Stimulated activated CD4-positive, alpha-beta T cell treated with anti-CD3 and anti-CD28 coated beads, Interleukin-15, amount 100 ng/mL, for 24 hours (primary cell): Measurements from ENCODE around the gene ELN.

Experiments
- DNase-seq: peaks from one replicate; pipeline ENCODE4 v3.0.0-alpha.2; 2020

ELN gene

DNA sequence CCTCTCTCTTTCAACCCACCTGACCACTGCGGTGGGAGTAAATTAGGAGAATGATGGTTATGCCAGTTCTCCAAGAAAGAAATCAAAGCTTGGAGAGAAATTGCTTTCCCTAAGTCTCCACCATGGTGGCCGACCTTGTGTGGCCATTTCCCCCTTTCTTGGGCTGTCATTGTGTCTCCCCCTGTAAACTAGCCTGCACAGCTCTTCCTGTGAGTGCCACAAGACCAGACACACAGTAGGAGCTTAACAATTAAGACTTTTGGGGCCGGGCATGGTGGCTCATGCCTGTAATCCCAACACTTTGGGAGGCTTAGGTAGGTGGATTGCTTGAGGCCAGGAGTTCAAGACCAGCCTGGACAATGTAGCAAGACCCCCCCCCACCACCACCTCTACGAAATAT lies 36.7 kb downstream of the ELN start:
- DNase-seq: no peak

DNA sequence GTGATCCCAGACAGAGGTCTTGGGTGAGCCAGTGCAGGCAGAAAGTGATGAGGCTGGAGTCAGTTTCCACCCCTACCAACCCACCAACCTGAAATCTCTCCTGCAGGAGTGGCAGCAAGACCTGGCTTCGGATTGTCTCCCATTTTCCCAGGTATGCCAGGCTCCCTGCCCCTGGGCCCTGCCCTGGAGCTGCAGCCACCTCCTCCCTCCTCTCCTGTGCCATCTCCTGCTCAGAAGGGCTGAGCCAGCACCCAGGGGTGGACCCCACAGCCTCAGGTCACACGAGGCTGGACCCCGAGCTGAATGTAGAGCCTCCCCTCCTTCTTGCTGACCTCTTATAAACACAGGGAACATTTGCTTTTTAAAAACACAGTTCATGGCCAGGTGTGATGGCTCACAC lies 38.7 kb downstream of the ELN start:
- no peak for DNase-seq

DNA sequence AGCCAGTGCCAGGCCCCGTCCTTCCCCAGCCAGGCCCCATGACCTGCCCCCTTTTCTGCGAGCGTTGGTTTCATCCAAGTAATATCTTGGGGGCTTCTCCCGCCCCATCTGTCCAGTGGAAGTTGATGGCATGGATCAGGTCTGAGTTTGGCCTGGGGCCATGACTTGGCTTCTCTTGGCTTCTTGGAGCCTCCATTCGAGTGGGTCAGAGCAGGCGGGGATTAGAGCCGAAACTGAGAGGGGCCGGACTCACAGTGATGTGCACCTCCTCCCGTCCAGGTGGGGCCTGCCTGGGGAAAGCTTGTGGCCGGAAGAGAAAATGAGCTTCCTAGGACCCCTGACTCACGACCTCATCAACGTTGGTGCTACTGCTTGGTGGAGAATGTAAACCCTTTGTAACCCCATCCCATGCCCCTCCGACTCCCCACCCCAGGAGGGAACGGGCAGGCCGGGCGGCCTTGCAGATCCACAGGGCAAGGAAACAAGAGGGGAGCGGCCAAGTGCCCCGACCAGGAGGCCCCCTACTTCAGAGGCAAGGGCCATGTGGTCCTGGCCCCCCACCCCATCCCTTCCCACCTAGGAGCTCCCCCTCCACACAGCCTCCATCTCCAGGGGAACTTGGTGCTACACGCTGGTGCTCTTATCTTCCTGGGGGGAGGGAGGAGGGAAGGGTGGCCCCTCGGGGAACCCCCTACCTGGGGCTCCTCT lies 40.6 kb downstream of the ELN start:
- DNase-seq: no peak

DNA sequence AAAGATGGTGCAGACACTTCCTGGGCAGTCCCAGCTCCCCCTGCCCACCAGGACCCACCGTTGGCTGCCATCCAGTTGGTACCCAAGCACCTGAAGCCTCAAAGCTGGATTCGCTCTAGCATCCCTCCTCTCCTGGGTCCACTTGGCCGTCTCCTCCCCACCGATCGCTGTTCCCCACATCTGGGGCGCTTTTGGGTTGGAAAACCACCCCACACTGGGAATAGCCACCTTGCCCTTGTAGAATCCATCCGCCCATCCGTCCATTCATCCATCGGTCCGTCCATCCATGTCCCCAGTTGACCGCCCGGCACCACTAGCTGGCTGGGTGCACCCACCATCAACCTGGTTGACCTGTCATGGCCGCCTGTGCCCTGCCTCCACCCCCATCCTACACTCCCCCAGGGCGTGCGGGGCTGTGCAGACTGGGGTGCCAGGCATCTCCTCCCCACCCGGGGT lies 41.1 kb downstream of the ELN start:
- no peak for DNase-seq

GRCh38 chr7:74069790-74070618 lies 42.0 kb downstream of the ELN start:
- DNase-seq: no peak

GRCh38 chr7:74070619-74070921 lies 42.6 kb downstream of the ELN start:
- DNase-seq: no peak

- DNase-seq: no peak
Observed at GRCh38 chr7:74071121-74071520, 43.1 kb downstream of the ELN start.

- no peak for DNase-seq
Observed at GRCh38 chr7:74074770-74075169, 46.8 kb downstream of the ELN start.

DNA sequence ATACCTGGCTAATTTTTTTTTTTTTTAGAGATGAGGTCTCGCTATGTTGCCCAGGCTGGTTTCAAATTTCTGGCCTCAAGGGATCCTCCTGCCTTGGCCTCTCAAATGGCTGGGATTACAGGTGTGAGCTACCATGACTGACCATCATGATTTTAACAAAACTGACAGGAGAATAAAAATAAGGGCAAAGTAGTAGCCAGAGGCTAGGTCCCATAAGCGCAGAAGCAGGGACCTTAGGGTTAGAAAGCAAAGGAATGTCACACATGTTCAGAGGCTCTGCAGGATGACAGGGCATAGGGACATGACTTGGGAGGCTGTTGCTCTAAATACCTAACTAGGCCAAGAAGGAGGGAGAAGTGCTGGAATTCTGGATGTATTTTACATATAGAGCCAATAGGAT lies 50.5 kb downstream of the ELN start:
- DNase-seq: no peak

DNA sequence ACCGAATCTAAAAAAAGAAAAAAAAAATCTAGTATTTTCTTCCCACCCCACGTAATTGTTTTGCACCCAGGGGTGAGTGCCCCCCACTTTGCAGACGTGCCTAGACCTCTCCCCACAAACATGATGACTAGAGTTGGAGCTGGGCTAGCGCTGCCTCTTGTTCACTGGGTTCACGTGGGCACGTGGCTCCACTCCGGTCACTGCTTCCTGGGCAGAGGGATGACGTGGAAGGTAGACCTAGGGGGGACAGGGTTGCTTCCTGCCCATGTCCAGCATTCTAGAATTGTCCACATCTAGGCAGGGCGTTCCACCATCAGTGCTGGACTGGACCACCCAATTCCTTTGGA lies 54.8 kb downstream of the ELN start:
- DNase-seq: no peak

DNA sequence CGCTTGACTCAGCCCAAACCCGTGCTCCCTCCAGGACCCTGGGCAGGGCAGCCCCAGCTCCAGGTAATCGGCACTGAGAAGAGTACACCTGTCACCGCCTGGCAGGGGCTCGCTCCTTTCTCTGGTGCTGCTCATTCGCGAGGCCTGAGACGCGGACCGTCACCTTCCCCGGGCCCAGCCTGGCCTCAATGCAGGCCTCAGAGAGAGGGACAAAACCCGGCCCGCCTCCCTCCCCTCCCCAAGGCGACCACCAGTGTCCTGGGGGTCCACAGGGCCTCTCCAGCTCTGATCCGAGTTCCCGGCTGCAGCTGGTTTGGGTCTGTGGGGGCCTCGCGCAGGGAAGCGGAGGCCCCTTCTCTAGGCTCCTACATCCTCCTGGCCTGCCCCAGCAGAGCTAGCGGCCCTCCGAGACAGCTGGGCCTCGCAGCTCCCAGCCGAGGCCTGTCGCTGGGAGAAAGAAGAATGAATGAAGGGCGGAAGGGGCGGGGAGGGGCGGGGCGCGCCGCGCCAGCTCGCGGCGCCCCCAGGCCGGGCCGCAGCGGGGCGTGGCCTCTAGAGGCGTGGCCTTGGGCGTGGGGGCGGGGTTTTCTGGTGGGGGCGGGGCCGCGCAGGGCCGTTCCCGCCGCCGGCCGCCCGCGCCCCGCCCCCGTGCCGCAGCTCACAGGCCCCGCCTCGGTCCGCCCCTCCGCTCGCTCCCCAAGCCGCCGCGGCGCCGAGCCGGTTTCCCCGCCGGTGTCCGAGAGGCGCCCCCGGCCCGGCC lies 55.3 kb downstream of the ELN start, which contains the start of gene LIMK1:
LIMK1 (plus strand) TSS at position 688 of the 760 bp plus-strand sequence. CDS start 187 bp downstream, outside the sequence.
- peak; percentile 85 for DNase-seq

- DNase-seq: peak; percentile 52
Observed at GRCh38 chr7:74083928-74084721, 56.2 kb downstream of the ELN start.

DNA sequence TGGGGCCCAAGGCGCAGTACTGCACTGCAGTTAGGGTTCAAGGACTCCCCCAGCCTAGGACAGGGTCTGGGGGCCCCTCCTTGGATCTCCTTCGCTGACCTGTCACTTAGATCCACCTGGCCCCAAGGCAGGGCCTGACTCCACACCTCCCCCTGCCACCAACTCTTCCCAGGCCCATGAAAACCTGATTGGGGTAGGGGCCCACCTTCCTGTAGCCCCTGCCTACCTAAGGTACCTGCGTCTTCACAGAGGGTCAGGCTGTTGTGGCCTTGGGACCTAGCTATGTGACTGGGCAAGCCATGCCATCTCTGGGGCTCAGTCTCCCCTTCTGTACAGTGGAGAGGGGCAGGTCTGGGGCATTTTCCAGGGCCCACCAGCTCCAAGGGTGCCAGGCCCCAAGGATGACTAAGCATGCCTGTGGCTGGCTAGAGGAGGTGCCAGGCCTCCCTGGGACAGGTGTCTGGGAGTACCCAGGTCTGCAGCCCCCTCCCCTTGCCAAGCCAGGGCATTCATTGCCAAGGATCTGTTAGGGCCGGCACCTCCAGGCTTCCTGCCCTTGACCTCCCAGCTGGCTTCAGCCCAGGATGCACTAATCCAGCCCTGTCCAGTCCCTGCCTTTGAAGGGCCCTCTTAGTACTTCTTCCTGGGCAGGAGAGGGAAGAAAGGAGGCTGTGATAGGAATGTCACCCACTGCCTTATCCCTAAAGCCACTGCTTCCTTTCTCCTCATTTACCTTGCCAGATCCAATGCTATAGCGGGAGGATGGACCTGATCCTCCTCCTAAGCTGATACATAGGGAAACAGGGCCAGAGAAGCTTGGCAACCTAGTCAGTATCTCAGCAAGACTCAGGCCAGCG lies 57.0 kb downstream of the ELN start:
- no peak for DNase-seq

- DNase-seq: no peak
Observed at GRCh38 chr7:74087791-74088453, 59.9 kb downstream of the ELN start.

DNA sequence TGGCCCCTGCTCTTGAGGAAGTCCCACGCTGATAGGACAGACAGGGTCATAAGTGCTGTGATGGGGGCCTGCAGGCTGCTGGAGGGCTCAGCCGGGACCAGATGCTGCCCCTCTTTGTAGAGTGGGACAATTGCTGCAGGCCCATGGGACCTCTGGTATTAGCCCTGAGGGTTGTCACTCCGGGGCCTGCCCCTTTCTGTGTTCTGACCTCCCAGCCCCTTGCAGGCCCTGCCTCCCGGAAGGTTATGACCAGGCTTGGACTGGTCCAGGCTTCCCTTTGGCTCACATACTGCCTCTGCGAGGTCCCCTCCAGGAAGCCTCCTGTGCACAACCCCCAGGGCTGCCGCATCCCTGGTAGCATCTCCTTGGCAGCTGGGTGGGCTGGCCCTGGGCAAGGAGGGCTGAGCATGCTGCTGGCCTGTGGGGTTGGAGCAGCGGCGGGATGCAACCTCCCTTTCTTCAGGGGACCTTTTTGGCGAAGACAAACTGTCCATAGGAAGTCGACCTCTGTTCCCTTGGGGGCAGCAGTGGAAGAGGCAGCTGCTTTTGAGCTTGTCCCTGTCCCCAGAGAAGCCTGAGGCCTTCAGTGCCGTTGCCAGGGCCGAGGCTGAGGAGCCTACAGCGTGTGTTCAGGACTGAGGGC lies 64.5 kb downstream of the ELN start:
- DNase-seq: no peak

DNA sequence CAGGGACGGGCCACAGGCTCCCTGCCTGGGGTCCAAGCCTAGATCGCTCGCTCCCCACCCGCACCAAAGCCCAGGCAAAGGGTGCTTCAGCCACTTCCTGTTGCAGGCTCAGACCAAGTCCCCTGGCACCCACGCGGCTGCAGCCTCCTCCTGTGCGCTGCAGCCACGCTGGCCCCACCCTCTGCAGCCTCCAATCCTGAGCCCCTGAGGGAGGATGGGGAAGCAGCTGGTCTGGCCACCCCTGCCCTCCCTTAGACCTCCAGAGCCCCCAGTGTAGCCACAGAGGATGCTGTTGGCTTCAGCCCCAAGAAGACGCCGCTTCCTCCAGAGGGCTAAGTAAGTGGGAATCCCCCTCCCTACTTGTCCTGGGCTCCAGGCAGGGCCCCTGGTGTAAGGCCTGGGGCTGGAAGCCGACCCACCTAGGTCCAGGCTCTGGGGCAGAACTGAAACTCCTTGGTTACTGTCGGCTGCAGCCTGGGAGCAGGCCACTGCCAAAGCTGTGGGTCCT lies 65.0 kb downstream of the ELN start:
- DNase-seq: no peak

GRCh38 chr7:74093671-74094223 lies 65.8 kb downstream of the ELN start:
- DNase-seq: no peak

DNA sequence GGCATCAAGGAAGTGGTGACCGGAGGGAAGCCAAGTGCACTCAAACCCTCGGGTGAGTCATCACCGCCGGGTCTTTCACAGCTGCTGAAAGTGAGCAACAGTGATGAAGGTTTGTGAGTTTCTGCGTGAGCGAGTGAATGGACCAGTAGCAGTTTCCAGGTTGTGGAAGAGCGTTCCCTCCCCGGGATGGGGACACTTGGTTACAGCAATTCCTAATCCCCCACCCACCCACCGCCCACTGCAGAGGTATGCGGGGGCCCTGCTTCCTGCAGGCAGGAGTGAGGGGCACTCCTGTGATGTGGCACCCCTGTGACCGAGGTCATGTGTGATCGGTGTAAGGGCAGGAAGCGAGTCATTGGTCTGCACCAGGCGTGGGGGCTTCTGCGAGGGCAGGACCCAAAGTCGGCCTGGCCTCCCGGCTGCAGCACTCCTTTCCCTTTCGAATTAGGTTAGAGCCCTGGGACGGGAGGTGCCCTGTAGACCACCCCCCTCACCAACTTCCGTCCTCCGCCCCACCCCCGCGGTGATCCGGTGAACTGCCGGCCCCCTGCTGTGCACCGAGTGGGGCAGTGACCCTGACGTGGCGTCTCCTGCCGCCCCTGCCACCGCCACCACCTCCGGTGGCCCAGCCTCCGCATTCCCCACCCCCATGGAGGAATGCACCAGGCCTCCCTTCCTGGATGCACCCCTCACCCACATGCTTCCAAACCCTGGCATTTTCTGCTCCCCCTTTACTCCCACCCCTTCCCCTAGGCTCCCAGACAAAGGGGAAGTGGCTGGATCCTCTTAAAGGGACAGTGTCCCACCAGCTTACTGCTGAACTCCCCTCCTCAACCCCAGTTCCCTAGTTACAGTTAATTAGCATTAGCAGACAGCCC lies 66.5 kb downstream of the ELN start:
- peak; percentile 89 for DNase-seq

DNA sequence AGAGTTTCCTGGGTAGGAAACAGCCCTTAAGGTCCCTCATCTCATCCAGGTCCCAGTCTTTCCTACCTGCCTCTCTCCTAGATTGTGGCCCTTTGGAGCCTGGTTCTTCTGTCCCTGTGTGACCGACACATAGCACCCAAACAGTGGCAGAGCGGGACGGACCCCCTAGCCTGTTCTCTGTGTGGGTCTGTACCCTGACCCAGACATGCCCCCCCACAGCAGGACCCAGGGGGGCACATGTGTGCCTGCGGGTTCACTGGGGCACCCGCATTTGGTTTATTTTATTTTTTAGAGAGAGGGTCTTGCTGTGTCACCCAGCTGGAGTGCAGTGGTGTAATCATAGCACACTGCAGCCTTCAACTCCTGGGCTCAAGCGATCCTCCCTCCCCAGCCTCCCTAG lies 67.2 kb downstream of the ELN start:
- DNase-seq: no peak
